Choroid plexus epithelial cell (primary cell): ENCODE results near the gene SLC10A6.

Source experiments
- DNase-seq: peaks from one replicate; pipeline ENCODE4 v3.0.0-alpha.2; 2010; ENCODE audit warnings: low read depth
- H3K4me3 ChIP-seq: 2 replicates; pipeline ENCODE4 v1.5.1; 2011; ENCODE audit warnings: low read depth, mild to moderate bottlenecking, control low read depth, low read length, moderate library complexity
- TF ChIP-seq, protein P1 (sequence below): conservative IDR thresholded peaks from 2 replicates; pipeline ENCODE4 v1.5.1; 2011; ENCODE audit warnings: low read depth, mild to moderate bottlenecking, control low read depth, inconsistent platforms, low read length, moderate library complexity

SLC10A6 gene

DNA sequence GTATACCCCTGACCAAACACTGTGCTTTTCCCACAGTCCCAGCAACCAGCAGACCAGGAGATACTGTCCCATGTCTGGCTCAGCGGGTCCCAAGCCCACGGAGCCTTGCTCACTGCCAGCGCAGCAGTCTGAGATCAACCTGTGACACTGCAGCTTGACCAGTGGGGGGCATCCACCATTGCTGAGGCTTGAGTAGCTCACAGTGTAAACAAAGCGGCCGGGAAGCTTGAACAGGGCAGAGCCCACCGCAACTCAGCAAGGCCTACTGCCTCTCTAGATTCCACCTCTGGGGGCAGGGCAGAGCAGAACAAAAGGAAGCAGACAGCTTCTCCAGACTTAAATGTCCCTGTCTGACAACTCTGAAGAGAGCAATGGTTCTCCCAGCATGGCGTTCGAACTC, 58.1 kb downstream of the SLC10A6 start:
- DNase-seq, result no peak
- TF ChIP-seq, protein P1, sequence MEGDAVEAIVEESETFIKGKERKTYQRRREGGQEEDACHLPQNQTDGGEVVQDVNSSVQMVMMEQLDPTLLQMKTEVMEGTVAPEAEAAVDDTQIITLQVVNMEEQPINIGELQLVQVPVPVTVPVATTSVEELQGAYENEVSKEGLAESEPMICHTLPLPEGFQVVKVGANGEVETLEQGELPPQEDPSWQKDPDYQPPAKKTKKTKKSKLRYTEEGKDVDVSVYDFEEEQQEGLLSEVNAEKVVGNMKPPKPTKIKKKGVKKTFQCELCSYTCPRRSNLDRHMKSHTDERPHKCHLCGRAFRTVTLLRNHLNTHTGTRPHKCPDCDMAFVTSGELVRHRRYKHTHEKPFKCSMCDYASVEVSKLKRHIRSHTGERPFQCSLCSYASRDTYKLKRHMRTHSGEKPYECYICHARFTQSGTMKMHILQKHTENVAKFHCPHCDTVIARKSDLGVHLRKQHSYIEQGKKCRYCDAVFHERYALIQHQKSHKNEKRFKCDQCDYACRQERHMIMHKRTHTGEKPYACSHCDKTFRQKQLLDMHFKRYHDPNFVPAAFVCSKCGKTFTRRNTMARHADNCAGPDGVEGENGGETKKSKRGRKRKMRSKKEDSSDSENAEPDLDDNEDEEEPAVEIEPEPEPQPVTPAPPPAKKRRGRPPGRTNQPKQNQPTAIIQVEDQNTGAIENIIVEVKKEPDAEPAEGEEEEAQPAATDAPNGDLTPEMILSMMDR, result peak; percentile 11
- H3K4me3 ChIP-seq, result no peak overlapping the region

DNA sequence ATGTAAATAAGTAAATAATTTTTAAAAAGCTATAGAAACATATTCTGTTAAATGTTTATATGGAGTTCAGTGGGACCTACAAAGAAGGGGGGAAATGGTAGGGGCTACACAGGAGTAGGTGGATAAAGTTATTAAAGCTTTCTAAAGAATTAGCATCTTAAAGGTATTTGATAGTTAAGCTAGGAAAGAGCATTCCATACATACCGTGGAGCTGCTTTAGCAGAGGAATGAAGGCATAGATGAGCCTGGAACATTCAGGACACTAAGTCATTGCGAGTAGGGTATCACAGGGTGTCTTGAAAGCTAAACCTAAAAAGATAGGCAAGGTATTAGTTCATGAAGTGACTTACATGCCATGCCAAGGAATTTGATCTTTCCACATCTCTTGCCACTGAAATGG, 60.4 kb downstream of the SLC10A6 start:
- peak; percentile 14 for DNase-seq
- H3K4me3 ChIP-seq, result no peak overlapping the region
- TF ChIP-seq, protein P1, result no peak

GRCh38 chr4:86778175-86778574, 71.0 kb downstream of the SLC10A6 start:
- DNase-seq, result no peak
- H3K4me3 ChIP-seq, result no peak overlapping the region
- TF ChIP-seq, protein P1, result no peak

GRCh38 chr4:86775061-86775460, 74.1 kb downstream of the SLC10A6 start:
- no peak overlapping the region for H3K4me3 ChIP-seq
- TF ChIP-seq, protein P1, result no peak
- no peak for DNase-seq
